Vagina (tissue), 2 donors: ENCODE measurements around the gene DYRK1A. TPM values are rescaled to one million over a fixed set of nuclear protein-coding genes. Genes with fewer than 3 reads are reported as not detected.

Source experiments
- DNase-seq, 2 donors: peaks; one replicate each; pipeline ENCODE4 v3.0.0-alpha.2; 2017; ENCODE audit errors: extremely low spot score in 2 of 2
- H3K27ac ChIP-seq: fragments of 200-600 bp; sonication (generic); one replicate; pipeline ENCODE4 v1.5.1; 2019
- H3K27me3 ChIP-seq: fragments of 200-600 bp; sonication (generic); one replicate; pipeline ENCODE4 v1.5.1; 2019
- H3K36me3 ChIP-seq, 2 donors: fragments of 200-600 bp; sonication (generic); one replicate each; pipeline ENCODE4 v1.5.1; 2017 to 2019
- H3K4me1 ChIP-seq: fragments of 200-600 bp; sonication (generic); one replicate; pipeline ENCODE4 v1.5.1; 2019
- H3K4me3 ChIP-seq, 2 donors: fragments of 200-600 bp; sonication (generic); 1 replicate in 1 of 2; 2 replicates in 1 of 2; pipeline ENCODE4 v1.5.1; 2016 to 2019
- H3K9me3 ChIP-seq: fragments of 200-600 bp; sonication (generic); one replicate; pipeline ENCODE4 v1.5.1; 2019
- CTCF ChIP-seq, 3 experiments: fragments of 450-650 bp in 2 of 3; fragments of 200-600 bp in 1 of 3; sonication (generic) in 1 of 3; IDR thresholded peaks; one replicate each; pipeline ENCODE4 v1.5.1; 2017 to 2019; ENCODE audit warnings: antibody characterized with exemption in 3 of 3, mild to moderate bottlenecking in 2 of 3, moderate library complexity in 2 of 3
- POLR2A ChIP-seq, 2 donors: fragments of 450-650 bp; IDR thresholded peaks; one replicate each; pipeline ENCODE4 v1.6.1; 2017; ENCODE audit warnings: antibody characterized with exemption in 2 of 2, mild to moderate bottlenecking in 2 of 2, moderate library complexity in 2 of 2
- POLR2AphosphoS5 ChIP-seq, 2 donors: sonication (generic); formaldehyde crosslinking; IDR thresholded peaks; one replicate each; pipeline ENCODE4 v1.9.0; 2017; ENCODE audit warnings: antibody characterized with exemption in 2 of 2, mild to moderate bottlenecking in 2 of 2, low read depth in 1 of 2; ENCODE audit not compliant: insufficient read depth in 1 of 2
- intact Hi-C: fragments of 100-400 bp; cut with DNase I; formaldehyde crosslinking; loops from one replicate; pipeline ENCODE4 v1.15.1; 2023
- total RNA-seq: library from RNA; depleted of rRNA; stranded (reverse); fragments of >200 nt; gene quantifications from one replicate; pipeline ENCODE4 v1.2.3, GENCODE V29; 2016

The DYRK1A gene
- total RNA-seq, 1 donor from 2014 or later, result 78.1 TPM

GRCh38 chr21:37484535-37485474 is 118.2 kb downstream of the DYRK1A start:
- H3K4me3 ChIP-seq, result no peak overlapping the region
- H3K4me1 ChIP-seq, result no peaks in the 10 kb centered on the region
- DNase-seq, result no peak
- no peaks in the 10 kb centered on the region for H3K27me3 ChIP-seq
- peaks cover 0 to 40% of the 10 kb centered on the region in 2 donors for H3K36me3 ChIP-seq
- no peak overlapping the region for H3K27ac ChIP-seq
- TF ChIP-seq CTCF (IDR thresholded peaks at IDR 0.05) (no peak), POLR2A (IDR thresholded peaks at IDR 0.05) (no peak), POLR2AphosphoS5 (IDR thresholded peaks at IDR 0.05; ENCODE audit: insufficient read depth in 1 of 2, low read depth in 1 of 2) (no peak)
- intact Hi-C loops, result no loop called here
- no peaks in the 10 kb centered on the region for H3K9me3 ChIP-seq

- Histone ChIP-seq H3K27ac (no peak overlapping the region), H3K9me3 (no peaks in the 10 kb centered on the region), H3K4me1 (no peaks in the 10 kb centered on the region), H3K4me3 (no peak overlapping the region), H3K27me3 (no peaks in the 10 kb centered on the region), H3K36me3 (peaks cover 0 to 16% of the 10 kb centered on the region in 2 donors)
- DNase-seq, result no peak
- no peak for TF ChIP-seq POLR2A (IDR thresholded peaks at IDR 0.05)
- no peak for TF ChIP-seq POLR2AphosphoS5 (IDR thresholded peaks at IDR 0.05; ENCODE audit: insufficient read depth in 1 of 2, low read depth in 1 of 2)
- TF ChIP-seq CTCF (IDR thresholded peaks at IDR 0.05), result no peak
- intact Hi-C loops, result no loop called here
These were observed 123.0 kb downstream of the DYRK1A start for GRCh38 chr21:37489553-37489952.

GRCh38 chr21:37490084-37490483 is 123.5 kb downstream of the DYRK1A start:
- no peak for DNase-seq
- intact Hi-C loops, result no loop called here
- Histone ChIP-seq H3K4me1 (no peaks in the 10 kb centered on the region), H3K9me3 (no peaks in the 10 kb centered on the region), H3K4me3 (no peak overlapping the region), H3K27me3 (no peaks in the 10 kb centered on the region), H3K36me3 (peaks cover 0 to 21% of the 10 kb centered on the region in 2 donors), H3K27ac (no peak overlapping the region)
- no peak for TF ChIP-seq POLR2AphosphoS5 (IDR thresholded peaks at IDR 0.05; ENCODE audit: insufficient read depth in 1 of 2, low read depth in 1 of 2)
- no peak for TF ChIP-seq CTCF (IDR thresholded peaks at IDR 0.05)
- TF ChIP-seq POLR2A (IDR thresholded peaks at IDR 0.05), result no peak

GRCh38 chr21:37496972-37497371 is 130.4 kb downstream of the DYRK1A start:
- H3K36me3 ChIP-seq, result peaks cover 0 to 14% of the 10 kb centered on the region in 2 donors
- no peaks in the 10 kb centered on the region for H3K27me3 ChIP-seq
- peaks cover 8% of the 10 kb centered on the region for H3K4me1 ChIP-seq
- intact Hi-C loops, result no loop called here
- no peaks in the 10 kb centered on the region for H3K9me3 ChIP-seq
- H3K27ac ChIP-seq, result no peak overlapping the region
- TF ChIP-seq POLR2A (IDR thresholded peaks at IDR 0.05) (no peak), POLR2AphosphoS5 (IDR thresholded peaks at IDR 0.05; ENCODE audit: insufficient read depth in 1 of 2, low read depth in 1 of 2) (no peak), CTCF (IDR thresholded peaks at IDR 0.05) (no peak)
- no peak for DNase-seq
- no peak overlapping the region for H3K4me3 ChIP-seq

- intact Hi-C loops, result no loop called here
- Histone ChIP-seq H3K36me3 (peaks cover 0 to 20% of the 10 kb centered on the region in 2 donors), H3K4me3 (no peak overlapping the region), H3K4me1 (peaks cover 8% of the 10 kb centered on the region), H3K27me3 (no peaks in the 10 kb centered on the region), H3K9me3 (no peaks in the 10 kb centered on the region), H3K27ac (no peak overlapping the region)
- no peak for DNase-seq
- TF ChIP-seq CTCF (IDR thresholded peaks at IDR 0.05) (no peak), POLR2A (IDR thresholded peaks at IDR 0.05) (no peak), POLR2AphosphoS5 (IDR thresholded peaks at IDR 0.05; ENCODE audit: insufficient read depth in 1 of 2, low read depth in 1 of 2) (no peak)
These were observed 132.1 kb downstream of the DYRK1A start for GRCh38 chr21:37498664-37499063.
